Spleen (tissue), 7 donors: Measurements from ENCODE around the gene PPP1R3A.

Source experiments
- POLR2A ChIP-seq, 3 donors: fragments of 450-650 bp; IDR thresholded peaks; one replicate each; pipeline ENCODE4 v1.5.1; 2017; ENCODE audit warnings: antibody characterized with exemption in 3 of 3, mild to moderate bottlenecking in 1 of 3
- POLR2AphosphoS5 ChIP-seq, 3 donors: sonication (generic); formaldehyde crosslinking; IDR thresholded peaks; one replicate each; pipeline ENCODE4 v1.5.1; 2017; ENCODE audit warnings: antibody characterized with exemption in 3 of 3
- TF ChIP-seq, protein P1 (sequence below), 11 experiments: fragments of 200-600 bp in 7 of 11; fragments of 450-650 bp in 4 of 11; sonication (generic) in 4 of 11; IDR thresholded peaks in 8 of 11; conservative IDR thresholded peaks in 3 of 11; 1 replicate in 7 of 11; 2 replicates in 4 of 11; pipeline versions ENCODE4 v1.4.0 to v1.8.0; 2016 to 2021; ENCODE audit warnings: antibody characterized with exemption in 11 of 11, inconsistent platforms in 4 of 11, mild to moderate bottlenecking in 1 of 11
- donor health status: DM: no; HTN: no; CAD: no; lungs with moderate emphysema.
- donor health status: DM: no; HTN: no; CAD: no.
- donor health status: DM: no; HTN: no; CAD: no.

DNA sequence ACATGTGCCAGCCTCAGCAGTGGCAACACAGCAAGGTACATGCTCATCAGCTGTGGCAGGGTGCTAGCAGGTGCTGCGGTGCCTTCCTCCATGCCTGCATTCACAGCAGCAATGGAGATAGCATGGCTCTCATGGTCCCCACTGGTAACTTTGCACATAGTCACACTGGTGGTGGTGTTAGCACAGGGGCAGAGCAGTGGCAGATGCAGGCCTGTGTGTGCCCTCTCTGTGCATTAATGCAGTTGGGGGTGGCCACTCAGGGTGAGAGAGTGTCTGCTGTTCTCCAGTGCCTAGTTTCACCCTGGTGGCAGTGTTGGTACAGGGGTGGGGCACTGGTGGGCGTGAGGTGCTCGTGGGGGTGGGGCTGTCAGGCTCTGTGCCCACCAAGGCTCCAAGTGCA, 17.7 kb upstream of the PPP1R3A start:
- TF ChIP-seq, protein P1, sequence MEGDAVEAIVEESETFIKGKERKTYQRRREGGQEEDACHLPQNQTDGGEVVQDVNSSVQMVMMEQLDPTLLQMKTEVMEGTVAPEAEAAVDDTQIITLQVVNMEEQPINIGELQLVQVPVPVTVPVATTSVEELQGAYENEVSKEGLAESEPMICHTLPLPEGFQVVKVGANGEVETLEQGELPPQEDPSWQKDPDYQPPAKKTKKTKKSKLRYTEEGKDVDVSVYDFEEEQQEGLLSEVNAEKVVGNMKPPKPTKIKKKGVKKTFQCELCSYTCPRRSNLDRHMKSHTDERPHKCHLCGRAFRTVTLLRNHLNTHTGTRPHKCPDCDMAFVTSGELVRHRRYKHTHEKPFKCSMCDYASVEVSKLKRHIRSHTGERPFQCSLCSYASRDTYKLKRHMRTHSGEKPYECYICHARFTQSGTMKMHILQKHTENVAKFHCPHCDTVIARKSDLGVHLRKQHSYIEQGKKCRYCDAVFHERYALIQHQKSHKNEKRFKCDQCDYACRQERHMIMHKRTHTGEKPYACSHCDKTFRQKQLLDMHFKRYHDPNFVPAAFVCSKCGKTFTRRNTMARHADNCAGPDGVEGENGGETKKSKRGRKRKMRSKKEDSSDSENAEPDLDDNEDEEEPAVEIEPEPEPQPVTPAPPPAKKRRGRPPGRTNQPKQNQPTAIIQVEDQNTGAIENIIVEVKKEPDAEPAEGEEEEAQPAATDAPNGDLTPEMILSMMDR (IDR thresholded peaks at IDR 0.05 in 8 of 11, conservative IDR thresholded peaks at IDR 0.05 in 3 of 11): no peak
- TF ChIP-seq POLR2A (IDR thresholded peaks at IDR 0.05) (no peak), POLR2AphosphoS5 (IDR thresholded peaks at IDR 0.05) (no peak)
